Activated CD8-positive, alpha-beta T cell treated with anti-CD3 and anti-CD28 coated beads, Interleukin-2, amount 10 ng/mL, durations not matched to agents 7 days and 5 days (primary cell): ENCODE results near the gene FRAS1. TPM values are rescaled to one million over a fixed set of nuclear protein-coding genes. Genes with fewer than 3 reads are reported as not detected.
"Not testable (repeated sequence)": the region's sequence is repeated elsewhere in the genome, so short reads cannot be mapped to it uniquely, and the experiment has no call there.

ENCODE experiments used
- ATAC-seq: fragments of 150-1000 bp; cut with Tn5 transposase; one replicate; pipeline ENCODE4 v1.10.0; 2021; ENCODE audit warnings: moderate library complexity
- CTCF ChIA-PET: fragments of 350-600 bp; sonication (Branson Sonifier 250); formaldehyde crosslinking; loops from one replicate; lab custom pipeline; 2021; ENCODE audit warnings: antibody characterized with exemption; lab: Charles Lee
- POLR2A ChIA-PET: fragments of 350-600 bp; sonication (Branson Sonifier 250); formaldehyde crosslinking; loops from one replicate; lab custom pipeline; 2021; ENCODE audit warnings: antibody characterized with exemption; lab: Charles Lee
- DNase-seq: peaks from one replicate; pipeline ENCODE4 v3.0.0-alpha.2; 2020
- H3K27ac Mint-ChIP-seq: one replicate; pipeline ENCODE4 v1.8.0; 2021; ENCODE audit warnings: mild to moderate bottlenecking, mixed read lengths
- H3K27me3 Mint-ChIP-seq: one replicate; pipeline ENCODE4 v1.8.0; 2021; ENCODE audit warnings: low read depth, mixed read lengths
- H3K36me3 Mint-ChIP-seq: one replicate; pipeline ENCODE4 v1.8.0; 2021; ENCODE audit warnings: low read depth, mixed read lengths
- H3K4me1 Mint-ChIP-seq: one replicate; pipeline ENCODE4 v1.8.0; 2021; ENCODE audit warnings: low read depth, mixed read lengths
- H3K4me3 Mint-ChIP-seq: one replicate; pipeline ENCODE4 v1.8.0; 2021; ENCODE audit warnings: mild to moderate bottlenecking, mixed read lengths
- H3K9me3 Mint-ChIP-seq: one replicate; pipeline ENCODE4 v1.8.0; 2022; ENCODE audit warnings: mixed read lengths; ENCODE audit not compliant: insufficient read depth
- total RNA-seq, 2 experiments: library from RNA; stranded (reverse); gene quantifications; one replicate each; pipeline ENCODE4 v1.2.3, GENCODE V29; 2021

The FRAS1 gene
- total RNA-seq, 2 experiments from 2014 or later = 0.08 TPM; not detected in 1

GRCh38 chr4:78484574-78484973 is 427.5 kb downstream of the FRAS1 start:
- no peaks in the 10 kb centered on the region for H3K36me3 Mint-ChIP-seq
- no peak overlapping the region for H3K27ac Mint-ChIP-seq
- no peaks in the 10 kb centered on the region for H3K4me1 Mint-ChIP-seq
- no peak for ATAC-seq
- H3K27me3 Mint-ChIP-seq = peaks cover 9% of the 10 kb centered on the region
- no peak overlapping the region for H3K4me3 Mint-ChIP-seq
- no peaks in the 10 kb centered on the region for H3K9me3 Mint-ChIP-seq
- CTCF ChIA-PET = no interaction called here
- no peak for DNase-seq
- POLR2A ChIA-PET = no interaction called here

- Mint-ChIP-seq H3K27me3 (peaks cover 25% of the 10 kb centered on the region), H3K4me3 (no peak overlapping the region)
Measured at GRCh38 chr4:78493731-78494130, 436.6 kb downstream of the FRAS1 start.

GRCh38 chr4:78496021-78496643 is 439.0 kb downstream of the FRAS1 start:
- Mint-ChIP-seq H3K36me3 (no peaks in the 10 kb centered on the region), H3K9me3 (no peaks in the 10 kb centered on the region), H3K4me1 (no peaks in the 10 kb centered on the region), H3K27me3 (peaks cover 14% of the 10 kb centered on the region), H3K27ac (no peak overlapping the region), H3K4me3 (no peak overlapping the region)
- ChIA-PET POLR2A (no interaction called here), CTCF (no interaction called here)
- ATAC-seq (no peak), DNase-seq (no peak)

More at GRCh38 chr4:78493731-78494130, 436.6 kb downstream of the FRAS1 start:
- Mint-ChIP-seq H3K27ac (no peak overlapping the region), H3K9me3 (no peaks in the 10 kb centered on the region), H3K4me1 (no peaks in the 10 kb centered on the region), H3K36me3 (no peaks in the 10 kb centered on the region)
- ATAC-seq = no peak
- no peak for DNase-seq
- CTCF ChIA-PET = no interaction called here
- POLR2A ChIA-PET = no interaction called here

GRCh38 chr4:78506260-78506659 is 449.1 kb downstream of the FRAS1 start:
- POLR2A ChIA-PET, CTCF ChIA-PET, ATAC-seq, H3K27ac Mint-ChIP-seq, H3K4me1 Mint-ChIP-seq, DNase-seq, H3K4me3 Mint-ChIP-seq, H3K9me3 Mint-ChIP-seq, H3K36me3 Mint-ChIP-seq: not testable (repeated sequence)
- H3K27me3 Mint-ChIP-seq = peaks cover 11% of the 10 kb centered on the region

- no peak for DNase-seq
- no peaks in the 10 kb centered on the region for H3K36me3 Mint-ChIP-seq
- H3K4me3 Mint-ChIP-seq = no peak overlapping the region
- POLR2A ChIA-PET = no interaction called here
- ATAC-seq = no peak
- CTCF ChIA-PET = no interaction called here
- no peak overlapping the region for H3K27ac Mint-ChIP-seq
- H3K9me3 Mint-ChIP-seq = no peaks in the 10 kb centered on the region
- no peaks in the 10 kb centered on the region for H3K4me1 Mint-ChIP-seq
- H3K27me3 Mint-ChIP-seq = peaks cover 5% of the 10 kb centered on the region
Measured at GRCh38 chr4:78509043-78509442, 451.9 kb downstream of the FRAS1 start.

- ATAC-seq = no peak
Measured at GRCh38 chr4:78510108-78510507, 453.0 kb downstream of the FRAS1 start.

GRCh38 chr4:78510681-78511080 is 453.6 kb downstream of the FRAS1 start:
- ChIA-PET POLR2A (no interaction called here), CTCF (no interaction called here)
- Mint-ChIP-seq H3K4me1 (no peaks in the 10 kb centered on the region), H3K4me3 (no peak overlapping the region), H3K27me3 (peaks cover under 1% of the 10 kb centered on the region), H3K9me3 (no peaks in the 10 kb centered on the region), H3K27ac (no peak overlapping the region), H3K36me3 (no peaks in the 10 kb centered on the region)
- DNase-seq (no peak), ATAC-seq (no peak)

More at GRCh38 chr4:78510108-78510507, 453.0 kb downstream of the FRAS1 start:
- no peaks in the 10 kb centered on the region for H3K27me3 Mint-ChIP-seq
- H3K4me1 Mint-ChIP-seq = no peaks in the 10 kb centered on the region
- H3K4me3 Mint-ChIP-seq = no peak overlapping the region
- no peaks in the 10 kb centered on the region for H3K36me3 Mint-ChIP-seq
- H3K9me3 Mint-ChIP-seq = no peaks in the 10 kb centered on the region
- H3K27ac Mint-ChIP-seq = no peak overlapping the region
- POLR2A ChIA-PET = no interaction called here
- no peak for DNase-seq
- CTCF ChIA-PET = no interaction called here

- POLR2A ChIA-PET = no interaction called here
- CTCF ChIA-PET = no interaction called here
- ATAC-seq = no peak
- no peak for DNase-seq
- Mint-ChIP-seq H3K9me3 (no peaks in the 10 kb centered on the region), H3K4me1 (no peaks in the 10 kb centered on the region), H3K36me3 (no peaks in the 10 kb centered on the region), H3K27ac (no peak overlapping the region), H3K4me3 (no peak overlapping the region), H3K27me3 (peaks cover 2% of the 10 kb centered on the region)
Measured at GRCh38 chr4:78512357-78512920, 455.3 kb downstream of the FRAS1 start.

- Mint-ChIP-seq H3K36me3 (no peaks in the 10 kb centered on the region), H3K4me1 (no peaks in the 10 kb centered on the region), H3K27me3 (peaks cover 4% of the 10 kb centered on the region), H3K9me3 (no peaks in the 10 kb centered on the region), H3K4me3 (no peak overlapping the region), H3K27ac (no peak overlapping the region)
- ChIA-PET CTCF (no interaction called here), POLR2A (no interaction called here)
- DNase-seq (no peak), ATAC-seq (no peak)
Measured at GRCh38 chr4:78513411-78513975, 456.4 kb downstream of the FRAS1 start.

GRCh38 chr4:78517050-78517652 is 460.0 kb downstream of the FRAS1 start:
- H3K27ac Mint-ChIP-seq = no peak overlapping the region
- CTCF ChIA-PET = interaction anchor here (1.8 kb wide), 1 partner anchor 557 kb away, joined by 4 read pairs; no protein-coding TSS in a partner anchor
- H3K4me3 Mint-ChIP-seq = no peak overlapping the region
- H3K4me1 Mint-ChIP-seq = no peaks in the 10 kb centered on the region
- DNase-seq (no peak), ATAC-seq (no peak)
- POLR2A ChIA-PET = no interaction called here
- peaks cover 23% of the 10 kb centered on the region for H3K27me3 Mint-ChIP-seq
- H3K36me3 Mint-ChIP-seq = no peaks in the 10 kb centered on the region
- H3K9me3 Mint-ChIP-seq = no peaks in the 10 kb centered on the region

GRCh38 chr4:78518561-78518960 is 461.4 kb downstream of the FRAS1 start:
- CTCF ChIA-PET = interaction anchor here (0.6 kb wide), 1 partner anchor 19 kb away, joined by 3 read pairs; no protein-coding TSS in a partner anchor
- H3K9me3 Mint-ChIP-seq = no peaks in the 10 kb centered on the region

GRCh38 chr4:78519962-78520361 is 462.8 kb downstream of the FRAS1 start:
- POLR2A ChIA-PET = no interaction called here

More at GRCh38 chr4:78518561-78518960, 461.4 kb downstream of the FRAS1 start:
- Mint-ChIP-seq H3K4me1 (no peaks in the 10 kb centered on the region), H3K27ac (no peak overlapping the region), H3K4me3 (no peak overlapping the region), H3K36me3 (no peaks in the 10 kb centered on the region), H3K27me3 (peaks cover 26% of the 10 kb centered on the region)
- DNase-seq (no peak), ATAC-seq (no peak)
- POLR2A ChIA-PET = no interaction called here

More at GRCh38 chr4:78519962-78520361, 462.8 kb downstream of the FRAS1 start:
- Mint-ChIP-seq H3K4me3 (no peak overlapping the region), H3K27ac (no peak overlapping the region), H3K4me1 (no peaks in the 10 kb centered on the region), H3K9me3 (no peaks in the 10 kb centered on the region), H3K27me3 (peaks cover 32% of the 10 kb centered on the region), H3K36me3 (no peaks in the 10 kb centered on the region)
- DNase-seq (no peak), ATAC-seq (no peak)
- CTCF ChIA-PET = interaction anchor here (1.2 kb wide), 1 partner anchor 526 kb away, joined by 3 read pairs; no protein-coding TSS in a partner anchor
